ENCODE data around the gene NOTCH1.
A peak's percentile ranks its signal among the peaks of the same experiment; 100 is the strongest.

Gene NOTCH1

GRCh38 chr9:136556166-136556565 is 10.3 kb upstream of the NOTCH1 start:
- Histone ChIP-seq H3K9me3 (ENCODE audit: control insufficient read depth, low read length) (no peaks in the 10 kb centered on the region), H3K27me3 (ENCODE audit: control insufficient read depth, insufficient read depth, low read length) (no peaks in the 10 kb centered on the region), H3K36me3 (ENCODE audit: control insufficient read depth, insufficient read depth, low read length) (no peaks in the 10 kb centered on the region), H3K4me3 (ENCODE audit: low read length) (no peak overlapping the region), H3K9ac (ENCODE audit: low read length) (no peak overlapping the region), H3K4me1 (ENCODE audit: control insufficient read depth, insufficient read depth, low read length) (peaks cover 7% of the 10 kb centered on the region)

GRCh38 chr9:136554870-136555269 is 9.0 kb upstream of the NOTCH1 start:
- Histone ChIP-seq H3K27me3 (ENCODE audit: control insufficient read depth, insufficient read depth, low read length) (no peaks in the 10 kb centered on the region), H3K9me3 (ENCODE audit: control insufficient read depth, low read length) (no peaks in the 10 kb centered on the region), H3K36me3 (ENCODE audit: control insufficient read depth, insufficient read depth, low read length) (no peaks in the 10 kb centered on the region), H3K4me1 (ENCODE audit: control insufficient read depth, insufficient read depth, low read length) (peaks cover 20% of the 10 kb centered on the region), H3K4me3 (ENCODE audit: low read length) (no peak overlapping the region), H3K9ac (ENCODE audit: low read length) (no peak overlapping the region)

- H3K4me1 ChIP-seq (ENCODE audit: control insufficient read depth, insufficient read depth, low read length) = peaks cover 20% of the 10 kb centered on the region
- H3K36me3 ChIP-seq (ENCODE audit: control insufficient read depth, insufficient read depth, low read length) = no peaks in the 10 kb centered on the region
- no peaks in the 10 kb centered on the region for H3K9me3 ChIP-seq (ENCODE audit: control insufficient read depth, low read length)
- no peaks in the 10 kb centered on the region for H3K27me3 ChIP-seq (ENCODE audit: control insufficient read depth, insufficient read depth, low read length)
- H3K4me3 ChIP-seq (ENCODE audit: low read length) = no peak overlapping the region
- no peak overlapping the region for H3K9ac ChIP-seq (ENCODE audit: low read length)
Measured at GRCh38 chr9:136553581-136553980, 7.7 kb upstream of the NOTCH1 start.

GRCh38 chr9:136552117-136552703 is 6.4 kb upstream of the NOTCH1 start:
- Histone ChIP-seq H3K36me3 (ENCODE audit: control insufficient read depth, insufficient read depth, low read length) (no peaks in the 10 kb centered on the region), H3K4me1 (ENCODE audit: control insufficient read depth, insufficient read depth, low read length) (peaks cover 27% of the 10 kb centered on the region), H3K9ac (ENCODE audit: low read length) (no peak overlapping the region), H3K9me3 (ENCODE audit: control insufficient read depth, low read length) (no peaks in the 10 kb centered on the region), H3K27me3 (ENCODE audit: control insufficient read depth, insufficient read depth, low read length) (no peaks in the 10 kb centered on the region), H3K4me3 (ENCODE audit: low read length) (no peak overlapping the region)

- H3K27me3 ChIP-seq (ENCODE audit: control insufficient read depth, insufficient read depth, low read length) = no peaks in the 10 kb centered on the region
- H3K36me3 ChIP-seq (ENCODE audit: control insufficient read depth, insufficient read depth, low read length) = no peaks in the 10 kb centered on the region
- H3K9ac ChIP-seq (ENCODE audit: low read length) = peak overlapping the region; percentile 22
- no peaks in the 10 kb centered on the region for H3K9me3 ChIP-seq (ENCODE audit: control insufficient read depth, low read length)
- H3K4me1 ChIP-seq (ENCODE audit: control insufficient read depth, insufficient read depth, low read length) = peaks cover 34% of the 10 kb centered on the region
- no peak overlapping the region for H3K4me3 ChIP-seq (ENCODE audit: low read length)
Measured at GRCh38 chr9:136551401-136552116, 5.7 kb upstream of the NOTCH1 start.

GRCh38 chr9:136550439-136551289 is 4.8 kb upstream of the NOTCH1 start:
- Histone ChIP-seq H3K36me3 (ENCODE audit: control insufficient read depth, insufficient read depth, low read length) (no peaks in the 10 kb centered on the region), H3K9ac (ENCODE audit: low read length) (no peak overlapping the region), H3K27me3 (ENCODE audit: control insufficient read depth, insufficient read depth, low read length) (no peaks in the 10 kb centered on the region), H3K9me3 (ENCODE audit: control insufficient read depth, low read length) (no peaks in the 10 kb centered on the region), H3K4me3 (ENCODE audit: low read length) (no peak overlapping the region), H3K4me1 (ENCODE audit: control insufficient read depth, insufficient read depth, low read length) (peaks cover 37% of the 10 kb centered on the region)

GRCh38 chr9:136549010-136549980 is 3.4 kb upstream of the NOTCH1 start:
- H3K4me1 ChIP-seq (ENCODE audit: control insufficient read depth, insufficient read depth, low read length) = peaks cover 40% of the 10 kb centered on the region

GRCh38 chr9:136547508-136548215 is 1.8 kb upstream of the NOTCH1 start:
- no peak overlapping the region for H3K4me3 ChIP-seq (ENCODE audit: low read length)

More at GRCh38 chr9:136549010-136549980, 3.4 kb upstream of the NOTCH1 start:
- H3K9me3 ChIP-seq (ENCODE audit: control insufficient read depth, low read length) = no peaks in the 10 kb centered on the region
- no peak overlapping the region for H3K9ac ChIP-seq (ENCODE audit: low read length)
- no peak overlapping the region for H3K4me3 ChIP-seq (ENCODE audit: low read length)
- H3K27me3 ChIP-seq (ENCODE audit: control insufficient read depth, insufficient read depth, low read length) = peaks cover 8% of the 10 kb centered on the region
- H3K36me3 ChIP-seq (ENCODE audit: control insufficient read depth, insufficient read depth, low read length) = no peaks in the 10 kb centered on the region

GRCh38 chr9:136546697-136547501 is 1.1 kb upstream of the NOTCH1 start:
- peak overlapping the region; percentile 67 for H3K9ac ChIP-seq (ENCODE audit: low read length)
- H3K36me3 ChIP-seq (ENCODE audit: control insufficient read depth, insufficient read depth, low read length) = no peaks in the 10 kb centered on the region
- peaks cover 51% of the 10 kb centered on the region for H3K4me1 ChIP-seq (ENCODE audit: control insufficient read depth, insufficient read depth, low read length)
- no peaks in the 10 kb centered on the region for H3K9me3 ChIP-seq (ENCODE audit: control insufficient read depth, low read length)
- H3K27me3 ChIP-seq (ENCODE audit: control insufficient read depth, insufficient read depth, low read length) = peaks cover 16% of the 10 kb centered on the region
- H3K4me3 ChIP-seq (ENCODE audit: low read length) = peak overlapping the region; percentile 3

More at GRCh38 chr9:136547508-136548215, 1.8 kb upstream of the NOTCH1 start:
- H3K9ac ChIP-seq (ENCODE audit: low read length) = no peak overlapping the region
- H3K27me3 ChIP-seq (ENCODE audit: control insufficient read depth, insufficient read depth, low read length) = peaks cover 16% of the 10 kb centered on the region
- peaks cover 51% of the 10 kb centered on the region for H3K4me1 ChIP-seq (ENCODE audit: control insufficient read depth, insufficient read depth, low read length)
- H3K36me3 ChIP-seq (ENCODE audit: control insufficient read depth, insufficient read depth, low read length) = no peaks in the 10 kb centered on the region
- H3K9me3 ChIP-seq (ENCODE audit: control insufficient read depth, low read length) = no peaks in the 10 kb centered on the region

GRCh38 chr9:136545692-136545964 is 220 bp downstream of the NOTCH1 start:
- no peaks in the 10 kb centered on the region for H3K9me3 ChIP-seq (ENCODE audit: control insufficient read depth, low read length)

More at GRCh38 chr9:136545692-136545964, 220 bp downstream of the NOTCH1 start:
- peak overlapping the region; percentile 68 for H3K9ac ChIP-seq (ENCODE audit: low read length)
- H3K27me3 ChIP-seq (ENCODE audit: control insufficient read depth, insufficient read depth, low read length) = peaks cover 16% of the 10 kb centered on the region
- no peaks in the 10 kb centered on the region for H3K36me3 ChIP-seq (ENCODE audit: control insufficient read depth, insufficient read depth, low read length)
- H3K4me1 ChIP-seq (ENCODE audit: control insufficient read depth, insufficient read depth, low read length) = peaks cover 39% of the 10 kb centered on the region
- no peak overlapping the region for H3K4me3 ChIP-seq (ENCODE audit: low read length)
